Glutamatergic neuron (in vitro differentiated cells): Measurements from ENCODE around the gene SYTL1. TPM values are rescaled to one million over a fixed set of nuclear protein-coding genes. Genes with fewer than 3 reads are reported as not detected.

Source experiments
- DNase-seq: peaks from one replicate; pipeline ENCODE4 v3.0.0; 2022
- H3K27ac Mint-ChIP-seq: one replicate; pipeline ENCODE4 v1.8.0; 2020; ENCODE audit warnings: mild to moderate bottlenecking, mixed read lengths, inconsistent platforms; ENCODE audit not compliant: unreplicated experiment
- H3K27me3 Mint-ChIP-seq: one replicate; pipeline ENCODE4 v1.8.0; 2020; ENCODE audit warnings: mild to moderate bottlenecking, moderate library complexity, mixed read lengths, inconsistent platforms; ENCODE audit not compliant: unreplicated experiment
- H3K36me3 Mint-ChIP-seq: one replicate; pipeline ENCODE4 v1.8.0; 2020; ENCODE audit warnings: mild to moderate bottlenecking, mixed read lengths, inconsistent platforms; ENCODE audit not compliant: unreplicated experiment
- H3K4me1 Mint-ChIP-seq: one replicate; pipeline ENCODE4 v1.8.0; 2020; ENCODE audit warnings: mild to moderate bottlenecking, low read depth, mixed read lengths, inconsistent platforms; ENCODE audit not compliant: unreplicated experiment
- H3K4me3 Mint-ChIP-seq: one replicate; pipeline ENCODE4 v1.8.0; 2020; ENCODE audit warnings: mild to moderate bottlenecking, mixed read lengths, inconsistent platforms; ENCODE audit not compliant: unreplicated experiment
- H3K9me3 Mint-ChIP-seq: one replicate; pipeline ENCODE4 v1.8.0; 2020; ENCODE audit warnings: mild to moderate bottlenecking, moderate library complexity, mixed read lengths, inconsistent platforms; ENCODE audit not compliant: unreplicated experiment
- total RNA-seq: library from RNA; stranded (reverse); fragmentation: NEBNext Ultra II Directional; extraction: Animal tissue kit (Norgen Biotek cat#: 25700); gene quantifications from one replicate; pipeline ENCODE4 v1.2.1, GENCODE V29; 2021; ENCODE audit not compliant: unreplicated experiment
- TF ChIP-seq, protein P1 (sequence below): fragments of 200-600 bp; sonication (generic); IDR thresholded peaks from one replicate; pipeline ENCODE4 v1.5.0; 2021; ENCODE audit not compliant: partially characterized antibody, unreplicated experiment

SYTL1 gene
- total RNA-seq, 1 donor from 2014 or later: 3.2 TPM

DNA sequence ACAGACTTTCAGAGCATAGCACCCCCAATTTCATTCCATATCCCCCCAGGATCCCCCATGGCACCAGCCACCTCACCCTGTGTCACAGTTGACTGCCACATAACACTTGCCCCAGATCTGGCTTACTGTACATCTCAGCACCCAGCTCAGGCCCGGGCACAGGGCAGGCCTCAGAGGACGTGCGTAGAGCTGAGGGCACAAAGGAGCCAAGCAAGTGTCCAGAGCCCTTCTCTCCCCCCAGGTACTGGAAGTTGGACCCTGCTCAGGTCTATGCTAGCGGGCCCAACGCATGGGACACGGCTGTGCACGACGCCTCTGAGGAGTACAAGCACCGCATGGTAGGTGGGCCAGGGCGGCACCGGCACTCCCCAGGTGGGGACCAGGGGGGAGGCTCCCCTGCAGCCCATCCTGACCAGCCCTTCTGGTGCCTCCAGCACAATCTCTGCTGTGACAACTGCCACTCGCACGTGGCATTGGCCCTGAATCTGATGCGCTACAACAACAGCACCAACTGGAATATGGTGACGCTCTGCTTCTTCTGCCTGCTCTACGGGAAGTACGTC, 8.0 kb upstream of the SYTL1 start:
- Mint-ChIP-seq H3K36me3 (no peaks in the 10 kb centered on the region), H3K4me3 (no peak overlapping the region)

DNA sequence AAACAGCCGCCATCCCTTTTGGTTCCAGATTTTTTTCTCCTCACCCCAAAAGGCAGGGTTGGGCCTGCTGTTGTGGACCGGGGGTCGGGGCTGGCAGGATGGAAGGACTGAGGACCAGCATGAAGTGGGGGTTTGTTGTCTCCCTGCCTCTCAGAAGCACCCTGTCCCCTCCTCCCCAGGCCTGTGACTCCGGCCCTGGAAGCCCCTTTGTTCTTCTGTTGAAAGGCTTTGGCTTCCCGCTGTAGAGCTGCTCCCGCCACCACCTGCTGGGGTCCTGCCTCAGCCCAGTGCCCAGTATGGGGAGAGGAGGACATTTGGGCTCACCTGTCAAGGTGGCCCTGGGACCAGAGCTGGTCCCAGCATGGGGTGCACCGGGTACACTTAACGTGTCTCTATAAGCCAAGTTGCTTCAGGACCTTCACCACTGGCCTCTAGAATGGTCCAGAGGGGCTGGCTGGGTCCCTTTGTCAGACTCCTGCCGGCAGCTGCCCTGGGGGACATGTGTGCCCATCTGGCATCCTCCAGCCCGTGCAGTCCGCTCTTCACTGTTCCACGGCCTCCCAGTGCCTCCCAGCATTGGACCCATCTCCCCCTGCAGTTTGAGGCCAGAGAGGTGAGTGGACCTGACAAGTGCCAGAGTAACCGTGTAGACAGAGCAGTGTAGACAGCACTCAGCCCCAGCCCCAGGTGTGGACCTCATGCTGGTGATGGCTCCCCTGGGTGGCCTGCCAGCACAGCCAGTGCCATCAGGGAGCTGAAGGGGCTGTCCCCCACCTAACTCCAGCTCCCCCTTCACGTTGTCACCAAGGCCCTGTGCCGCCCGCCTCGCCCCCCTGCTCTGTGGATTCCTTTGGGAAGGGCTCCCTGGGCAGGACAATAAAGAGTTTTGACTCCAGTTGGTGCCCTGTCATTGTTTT, 6.1 kb upstream of the SYTL1 start:
- TF ChIP-seq, protein P1, sequence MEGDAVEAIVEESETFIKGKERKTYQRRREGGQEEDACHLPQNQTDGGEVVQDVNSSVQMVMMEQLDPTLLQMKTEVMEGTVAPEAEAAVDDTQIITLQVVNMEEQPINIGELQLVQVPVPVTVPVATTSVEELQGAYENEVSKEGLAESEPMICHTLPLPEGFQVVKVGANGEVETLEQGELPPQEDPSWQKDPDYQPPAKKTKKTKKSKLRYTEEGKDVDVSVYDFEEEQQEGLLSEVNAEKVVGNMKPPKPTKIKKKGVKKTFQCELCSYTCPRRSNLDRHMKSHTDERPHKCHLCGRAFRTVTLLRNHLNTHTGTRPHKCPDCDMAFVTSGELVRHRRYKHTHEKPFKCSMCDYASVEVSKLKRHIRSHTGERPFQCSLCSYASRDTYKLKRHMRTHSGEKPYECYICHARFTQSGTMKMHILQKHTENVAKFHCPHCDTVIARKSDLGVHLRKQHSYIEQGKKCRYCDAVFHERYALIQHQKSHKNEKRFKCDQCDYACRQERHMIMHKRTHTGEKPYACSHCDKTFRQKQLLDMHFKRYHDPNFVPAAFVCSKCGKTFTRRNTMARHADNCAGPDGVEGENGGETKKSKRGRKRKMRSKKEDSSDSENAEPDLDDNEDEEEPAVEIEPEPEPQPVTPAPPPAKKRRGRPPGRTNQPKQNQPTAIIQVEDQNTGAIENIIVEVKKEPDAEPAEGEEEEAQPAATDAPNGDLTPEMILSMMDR: no peak
- no peak overlapping the region for H3K27ac Mint-ChIP-seq
- no peaks in the 10 kb centered on the region for H3K36me3 Mint-ChIP-seq
- DNase-seq: no peak
- peaks cover 8% of the 10 kb centered on the region for H3K9me3 Mint-ChIP-seq
- H3K27me3 Mint-ChIP-seq: peaks cover 12% of the 10 kb centered on the region
- H3K4me3 Mint-ChIP-seq: no peak overlapping the region
- H3K4me1 Mint-ChIP-seq: peaks cover 10% of the 10 kb centered on the region

More for the DNA sequence above, 8.0 kb upstream of the SYTL1 start:
- TF ChIP-seq, protein P1: no peak
- peaks cover 9% of the 10 kb centered on the region for H3K4me1 Mint-ChIP-seq
- peaks cover 8% of the 10 kb centered on the region for H3K9me3 Mint-ChIP-seq
- H3K27ac Mint-ChIP-seq: no peak overlapping the region
- H3K27me3 Mint-ChIP-seq: peaks cover 12% of the 10 kb centered on the region
- no peak for DNase-seq

- Mint-ChIP-seq H3K27ac (peak overlapping the region; percentile 62), H3K36me3 (no peaks in the 10 kb centered on the region), H3K4me3 (no peak overlapping the region), H3K27me3 (peaks cover 12% of the 10 kb centered on the region), H3K4me1 (peaks cover 10% of the 10 kb centered on the region), H3K9me3 (peaks cover 8% of the 10 kb centered on the region)
- no peak for DNase-seq
- TF ChIP-seq, protein P1: no peak
Observed at GRCh38 chr1:27336756-27337155, 5.1 kb upstream of the SYTL1 start.

- H3K36me3 Mint-ChIP-seq: no peaks in the 10 kb centered on the region
- H3K9me3 Mint-ChIP-seq: peaks cover 11% of the 10 kb centered on the region
- DNase-seq: no peak
- TF ChIP-seq, protein P1: no peak
- H3K4me3 Mint-ChIP-seq: no peak overlapping the region
- peaks cover 18% of the 10 kb centered on the region for H3K4me1 Mint-ChIP-seq
- no peak overlapping the region for H3K27ac Mint-ChIP-seq
- peaks cover 14% of the 10 kb centered on the region for H3K27me3 Mint-ChIP-seq
Observed at GRCh38 chr1:27338751-27339150, 3.1 kb upstream of the SYTL1 start.

GRCh38 chr1:27339213-27339612, 2.6 kb upstream of the SYTL1 start:
- Mint-ChIP-seq H3K9me3 (peaks cover 11% of the 10 kb centered on the region), H3K27ac (no peak overlapping the region), H3K4me3 (no peak overlapping the region), H3K36me3 (no peaks in the 10 kb centered on the region), H3K27me3 (peaks cover 14% of the 10 kb centered on the region), H3K4me1 (peaks cover 18% of the 10 kb centered on the region)
- DNase-seq: no peak
- TF ChIP-seq, protein P1: no peak
